SH-SY5Y (cell line): ENCODE data around the gene ARL6IP6.

Source experiments
- GATA2 ChIP-seq: IDR thresholded peaks from 2 replicates; pipeline ENCODE4 v1.6.1; 2011; ENCODE audit warnings: mild to moderate bottlenecking, low read depth, low read length
- GATA3 ChIP-seq: IDR thresholded peaks from 2 replicates; pipeline ENCODE4 v1.6.1; 2011; ENCODE audit warnings: low read depth, mild to moderate bottlenecking, low read length, moderate library complexity

GRCh38 chr2:152686321-152686720 lies 32.1 kb upstream of the ARL6IP6 start:
- no peak for TF ChIP-seq GATA3
- no peak for TF ChIP-seq GATA2
